ENCODE data around the gene EPGN. TPM values are rescaled to one million over a fixed set of nuclear protein-coding genes. Genes with fewer than 3 reads are reported as not detected.

The EPGN gene
- polyA plus RNA-seq, 2 of the 4 experiments (the other 2 are of a cell fraction) = not detected

DNA sequence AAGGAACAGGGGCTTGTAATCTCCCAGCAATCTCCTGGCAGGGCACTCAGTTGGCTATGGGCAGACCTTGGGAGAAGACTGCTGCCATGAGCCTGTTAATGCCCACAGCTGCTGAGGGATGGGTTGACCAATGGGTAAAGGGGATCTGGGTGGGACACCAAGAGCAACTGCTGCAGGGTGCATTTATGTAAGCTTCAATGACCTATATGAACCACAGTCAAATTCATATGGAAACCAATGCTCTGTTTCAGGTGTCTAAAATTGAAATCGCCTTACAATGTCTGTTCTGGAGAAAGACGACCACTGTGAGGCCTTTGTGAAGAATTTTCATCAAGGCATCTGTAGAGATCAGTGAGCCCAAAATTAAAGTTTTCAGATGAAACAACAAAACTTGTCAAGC lies 6.1 kb downstream of the EPGN start:
- CTCF ChIA-PET = interaction anchor here (1.4 to 5.2 kb wide), 2 partner anchors 85 to 125 kb away, joined by 4 to 16 read pairs; no protein-coding TSS in a partner anchor
- FAIRE-seq = no peak
- Histone ChIP-seq H3K9me3 (no peaks in the 10 kb centered on the region), H3K4me1 (peaks cover 5% of the 10 kb centered on the region; the same call in 1 of the 3 replicates), H3K27ac (no peak overlapping the region), H3K4me2 (no peak overlapping the region), H3K4me3 (no peak overlapping the region)
- POLR2A ChIA-PET = no interaction called here
- ATAC-seq = no peak
- WGBS (ENCODE audit: missing lambda C conversion rate) = 96% methylated on average over 2 of the region's 2 CpGs
- TF ChIP-seq HDAC2 (IDR thresholded peaks at IDR 0.05) (no peak), MAZ (IDR thresholded peaks at IDR 0.05; ENCODE audit: borderline replicate concordance, low read depth, low read length) (no peak), HOXB5 (CRISPR knock-in tag; IDR thresholded peaks at IDR 0.05) (no peak), FOSB (CRISPR knock-in tag; IDR thresholded peaks at IDR 0.05) (no peak), TFCP2L1 (CRISPR knock-in tag; IDR thresholded peaks at IDR 0.05) (no peak), TP53 (CRISPR knock-in tag; IDR thresholded peaks at IDR 0.05) (no peak), JUNB (IDR thresholded peaks at IDR 0.05) (no peak), EHMT2 (IDR thresholded peaks at IDR 0.05; ENCODE audit: low read depth) (no peak), ZC3H11A (IDR thresholded peaks at IDR 0.05) (no peak)
- TF ChIP-seq, protein P1, sequence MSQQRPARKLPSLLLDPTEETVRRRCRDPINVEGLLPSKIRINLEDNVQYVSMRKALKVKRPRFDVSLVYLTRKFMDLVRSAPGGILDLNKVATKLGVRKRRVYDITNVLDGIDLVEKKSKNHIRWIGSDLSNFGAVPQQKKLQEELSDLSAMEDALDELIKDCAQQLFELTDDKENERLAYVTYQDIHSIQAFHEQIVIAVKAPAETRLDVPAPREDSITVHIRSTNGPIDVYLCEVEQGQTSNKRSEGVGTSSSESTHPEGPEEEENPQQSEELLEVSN (IDR thresholded peaks at IDR 0.05; ENCODE audit: borderline replicate concordance, low read depth) = no peak
- DNase-seq (ENCODE audit: low read depth in 1 of 2, low spot score in 1 of 2) = no peak

- no peak for ATAC-seq
- CTCF ChIA-PET = interaction anchor here (1.4 to 7.9 kb wide), 3 partner anchors 86 to 358 kb away, joined by 4 to 136 read pairs (median 16); no protein-coding TSS in a partner anchor
- POLR2A ChIA-PET = no interaction called here
Observed at GRCh38 chr4:74314944-74315343, 6.7 kb downstream of the EPGN start.

DNA sequence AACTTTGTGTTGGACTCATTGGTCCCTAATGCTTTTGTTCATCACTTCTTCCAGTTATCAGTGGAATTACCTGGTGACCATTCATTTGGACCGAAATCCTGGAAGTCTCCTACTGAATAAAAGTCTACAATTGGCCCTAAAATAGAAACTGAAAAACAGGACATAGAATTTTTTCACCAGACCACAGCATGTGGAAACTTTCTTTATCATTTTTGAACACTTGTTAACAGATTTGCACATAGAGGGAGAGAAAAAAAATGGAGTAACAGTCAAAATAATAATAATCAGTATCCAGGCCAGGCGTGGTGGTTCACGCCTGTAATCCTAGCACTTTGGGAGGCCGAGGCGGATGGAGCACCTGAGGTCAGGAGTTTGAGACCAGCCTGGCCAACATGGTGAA lies 7.1 kb downstream of the EPGN start:
- no peak overlapping the region for H3K27ac ChIP-seq
- no peak overlapping the region for H3K4me2 ChIP-seq
- H3K4me1 ChIP-seq = peaks cover 13% of the 10 kb centered on the region; the same call in 2 of the 3 replicates
- ATAC-seq = no peak
- no peak for DNase-seq (ENCODE audit: low read depth in 1 of 2, low spot score in 1 of 2)
- FAIRE-seq = no peak
- WGBS (ENCODE audit: missing lambda C conversion rate) = 93% methylated on average over 5 of the region's 5 CpGs
- H3K4me3 ChIP-seq = no peak overlapping the region
- ChIA-PET CTCF (interaction anchor here (1.4 to 7.9 kb wide), 3 partner anchors 86 to 357 kb away, joined by 4 to 136 read pairs (median 16); no protein-coding TSS in a partner anchor), POLR2A (no interaction called here)
- TF ChIP-seq FOSL2 (IDR thresholded peaks at IDR 0.05) (no peak), FOSL2 (CRISPR knock-in tag; IDR thresholded peaks at IDR 0.05) (no peak), ZC3H11A (IDR thresholded peaks at IDR 0.05) (no peak), PBX3 (IDR thresholded peaks at IDR 0.05) (no peak), HES2 (IDR thresholded peaks at IDR 0.05) (no peak), CHD2 (IDR thresholded peaks at IDR 0.05; ENCODE audit: low read length, partially characterized antibody) (no peak), RCOR1 (IDR thresholded peaks at IDR 0.05; ENCODE audit: low read depth, low read length) (no peak), KDM5A (IDR thresholded peaks at IDR 0.05) (no peak), NFE2L2 (conservative IDR thresholded peaks at IDR 0.05; ENCODE audit: low read length) (no peak), ZNF302 (CRISPR knock-in tag; IDR thresholded peaks at IDR 0.05) (no peak), ESRRA (IDR thresholded peaks at IDR 0.05; ENCODE audit: borderline replicate concordance, low read length) (no peak), CHD4 (IDR thresholded peaks at IDR 0.05; ENCODE audit: borderline replicate concordance) (no peak)
- no peaks in the 10 kb centered on the region for H3K9me3 ChIP-seq

More at GRCh38 chr4:74314944-74315343, 6.7 kb downstream of the EPGN start:
- no peak for TF ChIP-seq CHD2 (IDR thresholded peaks at IDR 0.05; ENCODE audit: low read length, partially characterized antibody)
- no peak for TF ChIP-seq FOSB (CRISPR knock-in tag; IDR thresholded peaks at IDR 0.05)
- Histone ChIP-seq H3K27ac (no peak overlapping the region), H3K4me3 (no peak overlapping the region), H3K4me1 (peaks cover 9% of the 10 kb centered on the region; the same call in 2 of the 3 replicates), H3K4me2 (no peak overlapping the region), H3K9me3 (no peaks in the 10 kb centered on the region)
- 92% methylated on average over 2 of the region's 2 CpGs for WGBS (ENCODE audit: missing lambda C conversion rate)
- DNase-seq (ENCODE audit: low read depth in 1 of 2, low spot score in 1 of 2) = no peak
- FAIRE-seq = no peak
